HG03064 (cell line): Measurements from ENCODE around the gene POLR2J3.
A peak's percentile ranks its signal among the peaks of the same experiment; 100 is the strongest.
"Not testable (repeated sequence)": the region's sequence is repeated elsewhere in the genome, so short reads cannot be mapped to it uniquely, and the experiment has no call there.

ENCODE experiments used
- ATAC-seq: cut with Tn5 transposase; IDR thresholded peaks from one replicate; pipeline ENCODE4 v1.9.1; 2021; ENCODE audit warnings: low read depth; ENCODE audit not compliant: unreplicated experiment

The POLR2J3 gene

GRCh38 chr7:102527182-102527581 is 45.2 kb downstream of the POLR2J3 start:
- not testable (repeated sequence) for ATAC-seq

- not testable (repeated sequence) for ATAC-seq
Observed at GRCh38 chr7:102524803-102525202, 47.6 kb downstream of the POLR2J3 start.

GRCh38 chr7:102520797-102521196 is 51.6 kb downstream of the POLR2J3 start:
- not testable (repeated sequence) for ATAC-seq

- ATAC-seq: peak; percentile 61
Observed at GRCh38 chr7:102517550-102518147, 54.7 kb downstream of the POLR2J3 start, which contains the start of gene RASA4B. RASA4B (minus strand) TSS chr7:102517777; CDS start chr7:102517710, 67 bp downstream.
